ENCODE measurements around the gene TMBIM6.
"Not testable (repeated sequence)": the region's sequence is repeated elsewhere in the genome, so short reads cannot be mapped to it uniquely, and the experiment has no call there.

The TMBIM6 gene

GRCh38 chr12:49777800-49778748 is 36.7 kb downstream of the TMBIM6 start:
- TF ChIP-seq CTCF (IDR thresholded peaks at IDR 0.05; ENCODE audit: insufficient read depth, low read length, poor library complexity, severe bottlenecking), result peak; percentile 99
- H3K36me3 ChIP-seq (ENCODE audit: control insufficient read depth, insufficient read depth, low read length), result no peaks in the 10 kb centered on the region
- no peak overlapping the region for H3K4me3 ChIP-seq (replicated peaks; ENCODE audit: low read depth, low read length)
- DNase-seq (ENCODE audit: extremely low read depth, insufficient read length), result no peak
- no peaks in the 10 kb centered on the region for H3K27me3 ChIP-seq (replicated peaks; ENCODE audit: control insufficient read depth, insufficient read depth, low read length)

GRCh38 chr12:49779581-49779980 is 38.2 kb downstream of the TMBIM6 start:
- no peak for DNase-seq (ENCODE audit: extremely low read depth, insufficient read length)
- Histone ChIP-seq H3K27me3 (replicated peaks; ENCODE audit: control insufficient read depth, insufficient read depth, low read length) (no peaks in the 10 kb centered on the region), H3K4me3 (replicated peaks; ENCODE audit: low read depth, low read length) (no peak overlapping the region), H3K36me3 (ENCODE audit: control insufficient read depth, insufficient read depth, low read length) (no peaks in the 10 kb centered on the region)
- no peak for TF ChIP-seq CTCF (IDR thresholded peaks at IDR 0.05; ENCODE audit: insufficient read depth, low read length, poor library complexity, severe bottlenecking)

GRCh38 chr12:49780914-49781313 is 39.6 kb downstream of the TMBIM6 start:
- H3K4me3 ChIP-seq (replicated peaks; ENCODE audit: low read depth, low read length); DNase-seq (ENCODE audit: extremely low read depth, insufficient read length); H3K36me3 ChIP-seq (ENCODE audit: control insufficient read depth, insufficient read depth, low read length); H3K27me3 ChIP-seq (replicated peaks; ENCODE audit: control insufficient read depth, insufficient read depth, low read length): not testable (repeated sequence)

GRCh38 chr12:49783917-49784676 is 42.7 kb downstream of the TMBIM6 start:
- no peak for TF ChIP-seq CTCF (IDR thresholded peaks at IDR 0.05; ENCODE audit: insufficient read depth, low read length, poor library complexity, severe bottlenecking)
- no peaks in the 10 kb centered on the region for H3K27me3 ChIP-seq (replicated peaks; ENCODE audit: control insufficient read depth, insufficient read depth, low read length)
- no peak for DNase-seq (ENCODE audit: extremely low read depth, insufficient read length)
- no peak overlapping the region for H3K4me3 ChIP-seq (replicated peaks; ENCODE audit: low read depth, low read length)
- H3K36me3 ChIP-seq (ENCODE audit: control insufficient read depth, insufficient read depth, low read length), result no peaks in the 10 kb centered on the region

GRCh38 chr12:49784756-49785409 is 43.5 kb downstream of the TMBIM6 start:
- TF ChIP-seq CTCF (IDR thresholded peaks at IDR 0.05; ENCODE audit: insufficient read depth, low read length, poor library complexity, severe bottlenecking), result no peak
- DNase-seq (ENCODE audit: extremely low read depth, insufficient read length), result no peak
- Histone ChIP-seq H3K36me3 (ENCODE audit: control insufficient read depth, insufficient read depth, low read length) (no peaks in the 10 kb centered on the region), H3K4me3 (replicated peaks; ENCODE audit: low read depth, low read length) (no peak overlapping the region), H3K27me3 (replicated peaks; ENCODE audit: control insufficient read depth, insufficient read depth, low read length) (no peaks in the 10 kb centered on the region)
